ENCODE results near the gene LRRN2.
"Not testable (repeated sequence)": the region's sequence is repeated elsewhere in the genome, so short reads cannot be mapped to it uniquely, and the experiment has no call there.

LRRN2 gene

GRCh38 chr1:204685236-204686006 is at the start of gene LRRN2:
Gene LRRN2 (minus strand): TSS chr1:204685738. CDS start chr1:204619992, 65,746 bp downstream.
- DNase-seq (ENCODE audit: low spot score) = no peak

- no peak for DNase-seq (ENCODE audit: low spot score)
Observed at GRCh38 chr1:204735042-204735441, 49.5 kb upstream of the LRRN2 start.

GRCh38 chr1:204733869-204734596 is 48.5 kb upstream of the LRRN2 start:
- no peak for DNase-seq (ENCODE audit: low spot score)

- DNase-seq (ENCODE audit: low spot score) = no peak
Observed at GRCh38 chr1:204733289-204733688, 47.8 kb upstream of the LRRN2 start.

- no peak for DNase-seq (ENCODE audit: low spot score)
Observed at GRCh38 chr1:204731985-204732575, 46.5 kb upstream of the LRRN2 start.

- DNase-seq (ENCODE audit: low spot score) = no peak
Observed at GRCh38 chr1:204731509-204731908, 46.0 kb upstream of the LRRN2 start.

- DNase-seq (ENCODE audit: low spot score) = peak; percentile 63
Observed at GRCh38 chr1:204730826-204731459, 45.4 kb upstream of the LRRN2 start.

GRCh38 chr1:204729516-204729915 is 44.0 kb upstream of the LRRN2 start:
- peak; percentile 15 for DNase-seq (ENCODE audit: low spot score)

GRCh38 chr1:204728456-204728855 is 42.9 kb upstream of the LRRN2 start:
- DNase-seq (ENCODE audit: low spot score) = no peak

GRCh38 chr1:204728045-204728444 is 42.5 kb upstream of the LRRN2 start:
- DNase-seq (ENCODE audit: low spot score) = no peak

GRCh38 chr1:204727438-204727837 is 41.9 kb upstream of the LRRN2 start:
- DNase-seq (ENCODE audit: low spot score) = not testable (repeated sequence)

- peak; percentile 37 for DNase-seq (ENCODE audit: low spot score)
Observed at GRCh38 chr1:204726478-204726877, 40.9 kb upstream of the LRRN2 start.

GRCh38 chr1:204725821-204726448 is 40.4 kb upstream of the LRRN2 start:
- peak; percentile 22 for DNase-seq (ENCODE audit: low spot score)

GRCh38 chr1:204723131-204723787 is 37.7 kb upstream of the LRRN2 start:
- DNase-seq (ENCODE audit: low spot score) = peak; percentile 56

- DNase-seq (ENCODE audit: low spot score) = peak; percentile 55
Observed at GRCh38 chr1:204721373-204722055, 36.0 kb upstream of the LRRN2 start.

- DNase-seq (ENCODE audit: low spot score) = no peak
Observed at GRCh38 chr1:204716660-204717059, 31.1 kb upstream of the LRRN2 start.

- peak; percentile 52 for DNase-seq (ENCODE audit: low spot score)
Observed at GRCh38 chr1:204714861-204715511, 29.4 kb upstream of the LRRN2 start.

- DNase-seq (ENCODE audit: low spot score) = peak; percentile 23
Observed at GRCh38 chr1:204714194-204714860, 28.8 kb upstream of the LRRN2 start.

- no peak for DNase-seq (ENCODE audit: low spot score)
Observed at GRCh38 chr1:204713541-204713940, 28.0 kb upstream of the LRRN2 start.

All from left forelimb (tissue), 1 donor.